ENCODE results near the gene CEP19.

The CEP19 gene

DNA sequence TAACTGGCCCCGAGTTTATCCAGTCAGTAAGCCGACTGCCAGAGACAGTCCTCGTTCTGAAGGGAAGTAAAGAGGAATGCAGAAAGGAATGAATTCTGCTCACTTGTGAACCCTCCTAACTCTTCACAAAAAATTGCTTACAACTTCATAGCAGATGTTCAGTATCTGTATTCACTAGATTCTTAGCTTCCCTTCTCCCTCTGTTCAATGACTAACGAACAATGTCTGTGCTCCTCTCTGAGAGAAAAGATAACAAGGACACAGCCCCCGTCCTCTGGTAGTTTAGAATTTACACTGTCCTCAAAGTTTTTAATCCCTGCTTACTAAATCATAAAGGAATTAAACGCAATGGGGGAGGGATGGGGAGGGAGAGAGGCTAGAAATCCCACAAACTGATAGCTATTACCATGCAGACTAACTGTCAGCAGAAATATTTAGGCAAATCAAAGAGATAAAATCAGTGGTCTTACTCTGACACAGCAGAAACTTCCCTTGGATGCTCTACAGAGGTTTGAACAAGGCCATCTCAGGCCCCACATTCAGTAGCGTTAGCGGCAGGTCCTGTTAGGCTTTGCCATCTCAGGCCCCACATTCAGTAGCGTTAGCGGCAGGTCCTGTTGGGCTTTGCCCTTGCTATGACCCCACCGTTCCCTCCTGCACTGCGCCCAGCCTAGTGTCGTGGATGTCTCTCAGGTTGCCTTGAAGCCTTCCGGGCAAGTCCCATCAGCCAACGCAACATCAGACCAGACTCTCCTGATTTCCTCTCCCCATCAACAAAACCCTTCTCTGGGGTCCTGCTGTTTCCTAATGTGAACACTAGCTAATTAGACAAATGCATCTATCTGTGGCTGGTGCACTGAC lies 49.1 kb downstream of the CEP19 start:
- no peak for DNase-seq

DNA sequence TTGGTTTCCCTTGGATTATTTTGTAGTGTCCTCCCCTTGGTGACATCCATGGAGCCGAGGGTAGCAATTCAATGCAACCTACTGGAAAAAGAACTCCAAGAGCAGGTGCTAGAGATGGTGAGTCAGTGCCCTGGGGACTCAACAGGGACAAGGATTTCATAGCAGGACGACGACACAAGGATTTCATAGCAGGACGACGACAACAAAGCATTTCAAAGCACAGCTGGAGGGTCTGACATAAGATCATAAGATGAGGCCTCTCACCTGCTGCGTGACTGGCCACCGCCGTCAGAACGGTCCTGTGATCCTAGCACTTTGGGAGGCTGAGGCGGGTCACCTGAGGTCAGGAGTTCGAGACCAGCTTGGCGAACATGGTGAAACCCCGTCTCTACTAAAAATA lies 50.0 kb downstream of the CEP19 start:
- DNase-seq: no peak

DNA sequence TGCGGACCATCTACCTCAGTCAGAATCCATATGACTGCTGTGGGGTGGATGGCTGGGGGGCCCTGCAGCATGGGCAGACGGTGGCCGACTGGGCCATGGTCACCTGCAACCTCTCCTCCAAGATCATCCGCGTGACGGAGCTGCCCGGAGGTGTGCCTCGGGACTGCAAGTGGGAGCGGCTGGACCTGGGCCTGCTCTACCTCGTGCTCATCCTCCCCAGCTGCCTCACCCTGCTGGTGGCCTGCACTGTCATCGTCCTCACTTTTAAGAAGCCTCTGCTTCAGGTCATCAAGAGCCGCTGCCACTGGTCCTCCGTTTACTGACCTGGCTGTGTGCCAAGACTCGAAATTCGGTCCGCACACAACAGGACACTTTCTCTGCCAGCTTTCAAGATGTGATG lies 50.6 kb downstream of the CEP19 start:
- DNase-seq: no peak

DNA sequence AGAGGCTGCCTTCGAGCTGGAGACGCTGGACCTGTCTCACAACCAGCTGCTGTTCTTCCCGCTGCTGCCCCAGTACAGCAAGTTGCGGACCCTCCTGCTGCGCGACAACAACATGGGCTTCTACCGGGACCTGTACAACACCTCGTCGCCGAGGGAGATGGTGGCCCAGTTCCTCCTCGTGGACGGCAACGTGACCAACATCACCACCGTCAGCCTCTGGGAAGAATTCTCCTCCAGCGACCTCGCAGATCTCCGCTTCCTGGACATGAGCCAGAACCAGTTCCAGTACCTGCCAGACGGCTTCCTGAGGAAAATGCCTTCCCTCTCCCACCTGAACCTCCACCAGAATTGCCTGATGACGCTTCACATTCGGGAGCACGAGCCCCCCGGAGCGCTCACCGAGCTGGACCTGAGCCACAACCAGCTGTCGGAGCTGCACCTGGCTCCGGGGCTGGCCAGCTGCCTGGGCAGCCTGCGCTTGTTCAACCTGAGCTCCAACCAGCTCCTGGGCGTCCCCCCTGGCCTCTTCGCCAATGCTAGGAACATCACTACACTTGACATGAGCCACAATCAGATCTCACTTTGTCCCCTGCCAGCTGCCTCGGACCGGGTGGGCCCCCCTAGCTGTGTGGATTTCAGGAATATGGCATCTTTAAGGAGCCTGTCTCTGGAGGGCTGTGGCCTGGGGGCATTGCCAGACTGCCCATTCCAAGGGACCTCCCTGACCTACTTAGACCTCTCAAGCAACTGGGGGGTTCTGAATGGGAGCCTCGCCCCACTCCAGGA lies 51.5 kb downstream of the CEP19 start:
- DNase-seq: no peak

DNA sequence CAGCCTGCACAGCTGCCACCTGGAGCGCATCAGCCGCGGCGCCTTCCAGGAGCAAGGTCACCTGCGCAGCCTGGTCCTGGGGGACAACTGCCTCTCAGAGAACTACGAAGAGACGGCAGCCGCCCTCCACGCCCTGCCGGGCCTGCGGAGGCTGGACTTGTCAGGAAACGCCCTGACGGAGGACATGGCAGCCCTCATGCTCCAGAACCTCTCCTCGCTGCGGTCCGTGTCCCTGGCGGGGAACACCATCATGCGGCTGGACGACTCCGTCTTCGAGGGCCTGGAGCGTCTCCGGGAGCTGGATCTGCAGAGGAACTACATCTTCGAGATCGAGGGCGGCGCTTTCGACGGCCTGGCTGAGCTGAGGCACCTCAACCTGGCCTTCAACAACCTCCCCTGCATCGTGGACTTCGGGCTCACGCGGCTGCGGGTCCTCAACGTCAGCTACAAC lies 52.1 kb downstream of the CEP19 start:
- no peak for DNase-seq

All from activated naive CD4-positive, alpha-beta T cell treated with anti-CD3 and anti-CD28 coated beads, Interleukin-2, amount 50 U/mL, for 16 hours (primary cell).